ENCODE measurements around the gene ZFP36L2. TPM values are rescaled to one million over a fixed set of nuclear protein-coding genes. Genes with fewer than 3 reads are reported as not detected.
"Not testable (repeated sequence)": the region's sequence is repeated elsewhere in the genome, so short reads cannot be mapped to it uniquely, and the experiment has no call there.

ZFP36L2 gene
- total RNA-seq, 2 experiments from 2014 or later = 207 to 218 TPM

GRCh38 chr2:43192744-43193651 lies 33.4 kb downstream of the ZFP36L2 start:
- Mint-ChIP-seq H3K36me3 (peaks cover 3% of the 10 kb centered on the region), H3K9me3 (no peaks in the 10 kb centered on the region), H3K27me3 (no peaks in the 10 kb centered on the region), H3K27ac (peak overlapping the region; percentile 94), H3K4me3 (peak overlapping the region; percentile 81), H3K4me1 (peaks cover 53% of the 10 kb centered on the region)
- no peak for DNase-seq
- POLR2A ChIA-PET = interaction anchor here (0.6 to 8.4 kb wide), 9 partner anchors 9 to 192 kb away, joined by 3 to 238 read pairs (median 6); partner anchors contain the start of gene ZFP36L2
- ATAC-seq (ENCODE audit: low read depth) = no peak

DNA sequence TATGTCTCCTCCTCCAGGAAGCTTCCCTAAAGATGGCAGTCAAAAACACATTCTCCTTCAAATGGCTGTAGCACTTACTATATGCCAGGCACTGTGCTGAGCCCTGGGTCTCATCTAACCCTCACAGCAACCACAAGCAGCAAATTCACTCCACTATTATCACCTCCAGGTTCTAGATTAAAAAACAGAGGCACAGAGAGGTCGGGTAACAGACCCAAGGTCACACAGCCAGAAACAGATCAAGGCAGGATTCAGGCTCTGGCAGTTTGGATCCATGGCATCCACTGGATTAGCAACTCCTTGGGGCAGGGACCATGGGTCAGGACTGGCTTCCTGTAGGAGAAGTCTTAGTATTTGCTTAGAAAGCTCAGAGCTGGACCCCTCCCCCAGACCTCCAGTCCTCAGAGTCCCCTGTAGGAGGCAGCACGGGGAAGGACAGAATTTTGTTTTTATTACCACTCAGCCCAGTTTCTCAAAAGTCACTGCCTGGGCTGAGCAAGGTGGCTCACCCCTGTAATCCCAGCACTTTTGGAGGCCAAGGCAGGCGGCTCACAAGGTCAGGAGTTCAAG lies 34.4 kb downstream of the ZFP36L2 start:
- POLR2A ChIA-PET = interaction anchor here (0.6 to 8.4 kb wide), 6 partner anchors 10 to 58 kb away, joined by 5 to 238 read pairs (median 30); partner anchors contain the start of gene ZFP36L2
- DNase-seq (no peak), ATAC-seq (ENCODE audit: low read depth) (no peak)
- Mint-ChIP-seq H3K27me3 (no peaks in the 10 kb centered on the region), H3K4me1 (peaks cover 47% of the 10 kb centered on the region), H3K4me3 (no peak overlapping the region), H3K27ac (peak overlapping the region; percentile 94), H3K9me3 (no peaks in the 10 kb centered on the region), H3K36me3 (peaks cover 3% of the 10 kb centered on the region)

DNA sequence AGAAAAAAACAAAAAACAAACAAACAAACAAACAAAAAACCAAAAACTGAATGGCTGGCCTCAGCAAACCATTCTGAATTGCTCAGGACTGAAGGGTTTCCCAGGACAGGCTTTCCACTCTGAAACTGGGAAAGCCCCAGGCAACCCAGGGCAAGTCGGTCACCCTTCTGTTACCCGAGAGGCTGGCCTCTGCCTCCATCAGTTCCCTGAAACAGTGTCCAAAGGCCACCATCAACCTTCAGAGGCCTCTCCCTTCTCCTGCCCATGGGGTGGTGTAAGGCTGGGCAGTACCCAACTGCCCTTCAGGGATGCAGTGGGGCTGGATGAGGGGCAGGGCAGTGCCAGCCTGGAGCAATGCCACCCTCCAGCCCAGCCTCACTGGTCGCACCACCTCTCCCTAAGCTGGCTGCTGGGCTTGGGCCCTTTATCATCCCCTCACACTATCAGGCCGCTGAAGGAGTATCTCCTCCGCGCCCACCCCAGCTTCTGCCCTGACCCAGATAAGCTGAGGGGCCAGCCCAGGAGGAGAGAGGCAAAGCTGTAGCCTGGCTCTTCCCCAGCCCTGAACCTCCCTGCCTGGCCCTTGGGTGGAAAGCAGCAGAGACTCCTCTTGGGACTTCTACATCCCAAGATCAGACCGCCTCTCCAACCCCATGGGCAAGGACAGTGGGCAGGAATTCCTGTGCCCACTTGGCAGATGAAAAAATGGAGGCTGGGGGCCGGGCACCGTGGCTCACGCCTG lies 35.9 kb downstream of the ZFP36L2 start:
- no peak overlapping the region for H3K27ac Mint-ChIP-seq
- H3K4me1 Mint-ChIP-seq = peaks cover 43% of the 10 kb centered on the region
- POLR2A ChIA-PET = interaction anchor here (0.9 to 8.4 kb wide), 3 partner anchors 10 to 31 kb away, joined by 3 to 238 read pairs (median 53); partner anchors contain the start of gene ZFP36L2
- no peaks in the 10 kb centered on the region for H3K36me3 Mint-ChIP-seq
- H3K9me3 Mint-ChIP-seq = no peaks in the 10 kb centered on the region
- H3K27me3 Mint-ChIP-seq = no peaks in the 10 kb centered on the region
- ATAC-seq (ENCODE audit: low read depth) (no peak), DNase-seq (no peak)
- no peak overlapping the region for H3K4me3 Mint-ChIP-seq

DNA sequence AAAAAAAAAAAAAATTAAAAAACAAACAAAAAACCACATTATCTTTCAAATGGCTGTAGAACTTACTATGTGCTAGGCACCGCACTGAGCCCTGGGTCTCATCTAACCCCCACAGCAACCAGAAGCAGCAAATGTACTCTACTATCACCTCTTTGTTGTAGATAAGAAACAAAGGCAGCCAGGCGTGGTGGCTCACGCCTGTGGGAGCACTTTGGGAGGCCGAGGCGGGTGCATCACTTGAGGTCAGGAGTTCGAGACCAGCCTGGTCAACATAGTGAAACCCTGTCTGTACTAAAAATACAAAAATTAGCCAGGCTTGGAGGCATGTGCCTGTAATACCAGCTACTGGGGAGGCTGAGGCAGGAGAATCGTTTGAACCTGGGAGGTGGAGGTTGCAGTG lies 36.5 kb downstream of the ZFP36L2 start:
- not testable (repeated sequence) for H3K4me3 Mint-ChIP-seq; H3K9me3 Mint-ChIP-seq; H3K27ac Mint-ChIP-seq; H3K36me3 Mint-ChIP-seq; DNase-seq; ATAC-seq (ENCODE audit: low read depth); H3K27me3 Mint-ChIP-seq
- POLR2A ChIA-PET = interaction anchor here (0.7 to 8.4 kb wide), 4 partner anchors 15 to 32 kb away, joined by 6 to 238 read pairs (median 38); partner anchors contain the start of gene ZFP36L2
- H3K4me1 Mint-ChIP-seq = peaks cover 45% of the 10 kb centered on the region

- Mint-ChIP-seq H3K9me3 (no peaks in the 10 kb centered on the region), H3K4me3 (no peak overlapping the region), H3K36me3 (peaks cover 2% of the 10 kb centered on the region), H3K27ac (peak overlapping the region; percentile 43), H3K4me1 (peaks cover 42% of the 10 kb centered on the region), H3K27me3 (no peaks in the 10 kb centered on the region)
- no peak for DNase-seq
- POLR2A ChIA-PET = interaction anchor here (0.7 to 4.3 kb wide), 5 partner anchors 14 to 38 kb away, joined by 3 to 33 read pairs (median 6); no protein-coding TSS in a partner anchor
- ATAC-seq (ENCODE audit: low read depth) = no peak
These were observed 37.6 kb downstream of the ZFP36L2 start for GRCh38 chr2:43188561-43189386.

DNA sequence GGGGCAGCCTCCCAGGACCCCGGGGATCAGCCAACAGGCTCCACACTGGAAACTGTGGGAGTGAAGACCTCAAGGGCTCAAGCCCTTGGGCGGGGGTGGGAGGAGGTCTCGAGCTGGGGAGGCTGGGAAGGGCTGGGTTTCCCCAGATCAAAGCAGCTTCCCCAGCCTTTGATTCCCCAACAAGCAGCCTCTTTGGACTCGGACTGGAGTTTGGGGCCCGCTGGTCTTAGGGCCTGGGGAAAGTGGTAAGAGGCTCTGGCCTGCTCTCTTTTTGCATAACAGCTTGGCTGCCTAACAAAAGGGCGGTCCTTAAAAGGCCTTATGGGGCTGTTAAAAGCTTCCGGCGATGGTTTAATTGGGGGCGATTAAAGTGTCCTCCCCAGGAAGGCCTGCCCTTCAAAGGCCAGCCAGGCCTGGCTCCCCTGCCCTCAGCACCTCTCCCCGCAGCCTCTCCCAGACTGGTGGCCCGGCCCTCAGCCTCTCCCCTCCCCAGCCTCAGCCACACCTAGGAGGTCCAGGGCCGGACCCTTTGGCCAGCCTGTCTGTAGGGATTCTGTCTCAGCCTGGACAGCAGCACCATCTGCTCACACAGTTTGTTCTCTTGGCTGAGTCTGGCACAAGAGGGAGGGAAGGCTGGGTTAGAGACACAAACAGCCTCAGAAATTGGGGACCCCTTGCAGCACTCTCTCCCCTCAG lies 39.6 kb downstream of the ZFP36L2 start:
- Mint-ChIP-seq H3K36me3 (peaks cover 2% of the 10 kb centered on the region), H3K27me3 (no peaks in the 10 kb centered on the region), H3K4me3 (no peak overlapping the region), H3K9me3 (no peaks in the 10 kb centered on the region), H3K4me1 (peaks cover 27% of the 10 kb centered on the region), H3K27ac (peak overlapping the region; percentile 28)
- DNase-seq (no peak), ATAC-seq (ENCODE audit: low read depth) (no peak)
- POLR2A ChIA-PET = interaction anchor here (0.6 to 4.3 kb wide), 5 partner anchors 8 to 40 kb away, joined by 3 to 33 read pairs (median 7); no protein-coding TSS in a partner anchor

GRCh38 chr2:43186321-43186678 lies 40.1 kb downstream of the ZFP36L2 start:
- ATAC-seq (ENCODE audit: low read depth) (no peak), DNase-seq (no peak)
- peaks cover 23% of the 10 kb centered on the region for H3K4me1 Mint-ChIP-seq
- no peaks in the 10 kb centered on the region for H3K9me3 Mint-ChIP-seq
- peaks cover 2% of the 10 kb centered on the region for H3K36me3 Mint-ChIP-seq
- no peak overlapping the region for H3K4me3 Mint-ChIP-seq
- H3K27me3 Mint-ChIP-seq = no peaks in the 10 kb centered on the region
- POLR2A ChIA-PET = interaction anchor here (2.5 to 4.3 kb wide), 3 partner anchors 9 to 34 kb away, joined by 7 to 33 read pairs (median 24); no protein-coding TSS in a partner anchor
- peak overlapping the region; percentile 7 for H3K27ac Mint-ChIP-seq

DNA sequence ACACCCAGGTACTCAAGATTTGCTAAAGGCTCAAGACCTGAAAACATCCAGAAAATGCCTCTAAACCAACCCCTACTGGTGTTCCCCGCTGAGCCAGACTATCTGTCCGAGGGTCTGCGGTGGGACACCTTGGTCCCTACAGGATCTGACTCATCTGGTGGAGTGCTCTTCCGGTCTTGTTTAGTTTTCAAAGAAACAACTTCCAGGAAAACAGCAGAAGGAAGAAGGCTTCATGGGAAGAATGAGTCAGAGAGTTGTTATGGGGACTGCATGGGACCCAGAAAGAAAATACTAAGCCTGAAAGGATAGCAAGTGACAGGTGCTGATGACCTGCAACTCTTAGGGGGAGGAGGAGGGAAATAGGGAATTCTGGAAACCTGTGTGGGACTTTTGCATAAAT lies 41.3 kb downstream of the ZFP36L2 start:
- H3K4me1 Mint-ChIP-seq = peaks cover 23% of the 10 kb centered on the region
- peaks cover 2% of the 10 kb centered on the region for H3K36me3 Mint-ChIP-seq
- ATAC-seq (ENCODE audit: low read depth) (no peak), DNase-seq (no peak)
- H3K9me3 Mint-ChIP-seq = no peaks in the 10 kb centered on the region
- no peaks in the 10 kb centered on the region for H3K27me3 Mint-ChIP-seq
- H3K4me3 Mint-ChIP-seq = peak overlapping the region; percentile 31
- H3K27ac Mint-ChIP-seq = peak overlapping the region; percentile 72
- POLR2A ChIA-PET = interaction anchor here (1.0 to 4.3 kb wide), 2 partner anchors 9 to 35 kb away, joined by 4 to 33 read pairs; no protein-coding TSS in a partner anchor

- POLR2A ChIA-PET = interaction anchor here (1.0 to 1.1 kb wide), 2 partner anchors 10 to 36 kb away, joined by 3 to 4 read pairs; no protein-coding TSS in a partner anchor
- Mint-ChIP-seq H3K27ac (peak overlapping the region; percentile 89), H3K4me3 (peak overlapping the region; percentile 19), H3K27me3 (no peaks in the 10 kb centered on the region), H3K36me3 (peaks cover 2% of the 10 kb centered on the region), H3K4me1 (peaks cover 23% of the 10 kb centered on the region), H3K9me3 (no peaks in the 10 kb centered on the region)
- DNase-seq (no peak), ATAC-seq (ENCODE audit: low read depth) (peak; percentile 87)
These were observed 42.0 kb downstream of the ZFP36L2 start for GRCh38 chr2:43184339-43184895.

- H3K4me3 Mint-ChIP-seq = no peak overlapping the region
- no peaks in the 10 kb centered on the region for H3K9me3 Mint-ChIP-seq
- POLR2A ChIA-PET = interaction anchor here (1.1 to 1.5 kb wide), 2 partner anchors 35 to 36 kb away, joined by 3 read pairs; no protein-coding TSS in a partner anchor
- H3K27me3 Mint-ChIP-seq = no peaks in the 10 kb centered on the region
- no peak for ATAC-seq (ENCODE audit: low read depth)
- peaks cover 23% of the 10 kb centered on the region for H3K4me1 Mint-ChIP-seq
- H3K36me3 Mint-ChIP-seq = peaks cover 2% of the 10 kb centered on the region
- no peak overlapping the region for H3K27ac Mint-ChIP-seq
- no peak for DNase-seq
These were observed 42.7 kb downstream of the ZFP36L2 start for GRCh38 chr2:43183743-43184142.

DNA sequence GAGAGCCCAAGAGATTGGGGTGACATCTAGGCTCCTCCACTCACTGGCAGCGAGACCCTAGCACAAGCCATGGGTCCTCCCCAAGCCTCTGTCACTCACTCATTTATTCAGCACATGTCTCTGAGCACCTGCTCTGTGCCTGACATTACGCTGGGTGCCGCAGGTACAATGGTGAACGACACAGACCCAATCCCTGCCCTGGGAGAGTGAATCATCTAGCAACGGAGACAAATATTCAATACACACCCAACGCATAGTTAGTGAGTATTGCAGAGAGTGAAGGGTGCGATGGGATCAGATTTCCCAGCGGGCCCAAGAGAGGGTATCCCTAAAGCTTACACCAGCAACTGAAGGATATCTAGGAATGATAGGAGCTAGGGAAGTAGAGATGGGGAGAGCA lies 45.5 kb downstream of the ZFP36L2 start:
- Mint-ChIP-seq H3K27me3 (no peaks in the 10 kb centered on the region), H3K4me3 (no peak overlapping the region), H3K27ac (peak overlapping the region; percentile 62), H3K4me1 (peaks cover 25% of the 10 kb centered on the region), H3K9me3 (no peaks in the 10 kb centered on the region), H3K36me3 (peaks cover 10% of the 10 kb centered on the region)
- DNase-seq (no peak), ATAC-seq (ENCODE audit: low read depth) (no peak)
- POLR2A ChIA-PET = interaction anchor here (0.9 to 28.7 kb wide), 2 partner anchors 14 to 40 kb away, joined by 3 to 585 read pairs; partner anchors contain the start of gene ZFP36L2

Data from activated naive CD8-positive, alpha-beta T cell treated with anti-CD3 and anti-CD28 coated beads, Interleukin-2, amount 10 ng/mL, durations not matched to agents 7 days and 5 days (primary cell).